Adrenal gland (tissue), 19 donors: ENCODE results near the gene GCHFR. TPM values are rescaled to one million over a fixed set of nuclear protein-coding genes. Genes with fewer than 3 reads are reported as not detected.

Source experiments
- DNase-seq, 7 donors: peaks; one replicate each; pipeline ENCODE4 v3.0.0-alpha.2; 2019 to 2020
- H3K27ac ChIP-seq, 5 donors: fragments of 200-600 bp; sonication (generic) in 4 of 5; 1 replicate in 3 of 5; 2 replicates in 2 of 5; pipeline versions ENCODE4 v1.5.1 to v1.8.0; 2016 to 2020; ENCODE audit warnings: mild to moderate bottlenecking in 1 of 5
- H3K27me3 ChIP-seq: fragments of 200-600 bp; 2 replicates; pipeline ENCODE4 v1.8.0; 2021
- H3K36me3 ChIP-seq, 2 donors: fragments of 200-600 bp; replicated peaks in 1 of 2; 1 replicate in 1 of 2; 2 replicates in 1 of 2; pipeline versions ENCODE4 v1.5.1 to v1.8.0; 2018 to 2022
- H3K4me1 ChIP-seq, 2 donors: fragments of 200-600 bp; replicated peaks in 1 of 2; 1 replicate in 1 of 2; 2 replicates in 1 of 2; pipeline versions ENCODE4 v1.5.1 to v1.8.0; 2018 to 2021
- H3K4me3 ChIP-seq, 4 donors: fragments of 200-600 bp; sonication (generic) in 3 of 4; one replicate each; pipeline ENCODE4 v1.5.1; 2016 to 2018
- H3K9me3 ChIP-seq, 3 donors: fragments of 200-600 bp; sonication (generic) in 1 of 3; replicated peaks in 1 of 3; 1 replicate in 2 of 3; 2 replicates in 1 of 3; pipeline versions ENCODE4 v1.5.1 to v1.8.0; 2016 to 2021
- POLR2A ChIP-seq, 2 donors: fragments of 450-650 bp; IDR thresholded peaks; one replicate each; pipeline ENCODE4 v1.6.1; 2017; ENCODE audit warnings: antibody characterized with exemption in 2 of 2, mild to moderate bottlenecking in 2 of 2, moderate library complexity in 1 of 2
- WGBS, 4 donors: extraction: QIAGEN DNeasy Blood & Tissue Kit in 2 of 4; methylation state at CpG; one replicate each; pipeline versions ENCODE4 v1.1.5 to v1.1.7; 2013 to 2017; 5-methylcytosine and 5-hydroxymethylcytosine counted together
- intact Hi-C, 2 donors: fragments of 100-400 bp; cut with DNase I; formaldehyde crosslinking; loops; one replicate each; pipeline versions ENCODE4 v1.14.1 to v1.15.0; 2022 to 2023
- long read RNA-seq, 10 donors: library from polyadenylated mRNA in 3 of 10; unstranded in 2 of 10; stranded (forward) in 1 of 10; transcript quantifications; one replicate each; pipeline ENCODE4 v2.0.0 and lab custom pipeline, GENCODE V29; 2021 to 2026
- polyA plus RNA-seq, 3 donors: library from polyadenylated mRNA; stranded (reverse); fragments of 200-250 nt in 2 of 3; fragments of 350-450 nt in 1 of 3; fragmentation: Illumina TruSeq in 1 of 3; extraction: RNeasy Lipid Tissue Mini Kit (QIAGEN cat#74804) in 1 of 3; gene quantifications; one replicate each; pipeline ENCODE4 v1.2.3, GENCODE V29; 2013 to 2014
- total RNA-seq, 9 donors: library from RNA; depleted of rRNA in 4 of 9; stranded (reverse); fragments of >200 nt in 4 of 9; fragments of 120-200 nt in 1 of 9; fragmentation: NEBNext Ultra II Directional in 1 of 9; extraction: Animal tissue kit (Norgen Biotek cat#: 25700) in 1 of 9; gene quantifications; one replicate each; pipeline versions ENCODE4 v1.1.0 to v1.2.4, GENCODE V29; 2013 to 2023
- TF ChIP-seq, protein P1 (sequence below), 6 experiments: fragments of 450-650 bp in 4 of 6; fragments of 200-600 bp in 2 of 6; sonication (generic) in 1 of 6; IDR thresholded peaks; 1 replicate in 5 of 6; 2 replicates in 1 of 6; pipeline versions ENCODE4 v1.5.1 to v1.8.0; 2016 to 2021; ENCODE audit warnings: antibody characterized with exemption in 6 of 6, mild to moderate bottlenecking in 2 of 6, moderate library complexity in 1 of 6
- donor health status: healthy with polysubstance abuse.
- donor health status: Bipolar disorder and iron deficiency.
- donor health status: DM: yes; HTN: yes; CAD: no.
- donor health status: DM: no; HTN: no; CAD: no.
- donor health status: DM: no; HTN: no; CAD: no.
- donor health status: DM: yes; HTN: yes; CAD: no.

Gene GCHFR
- total RNA-seq = 10 to 100 TPM in 8 of 9 donors, 1 to 10 TPM in 1; 7.8 to 77.3 (median 19.9) TPM
- polyA plus RNA-seq = 10 to 100 TPM in 2 of 3 donors, 1 to 10 TPM in 1; 6.1 to 27.0 (median 23.6) TPM
- long read RNA-seq, donor 1, transcript GCHFR-201 (3 exons, 777 nt) = major isoform, 7 of 8 reads
- long read RNA-seq, donor 1, partial matches to known transcripts = 0 of 8 reads
- long read RNA-seq, donor 1, other reads (novel, unspliced or antisense) = 0 of 8 reads
- long read RNA-seq, donor 2, transcript GCHFR-201 (3 exons, 777 nt) = major isoform, 5 of 5 reads
- long read RNA-seq, donor 2, partial matches to known transcripts = 0 of 5 reads
- long read RNA-seq, donor 2, other reads (novel, unspliced or antisense) = 0 of 5 reads
- long read RNA-seq, donor 3 = 0 reads
- long read RNA-seq, donor 4, transcript GCHFR-201 (3 exons, 777 nt) = major isoform, 29 of 30 reads
- long read RNA-seq, donor 4, partial matches to known transcripts = 0 of 30 reads
- long read RNA-seq, donor 4, other reads (novel, unspliced or antisense) = 0 of 30 reads
- long read RNA-seq, donor 5, transcript GCHFR-201 (3 exons, 777 nt) = major isoform, 26 of 29 reads
- long read RNA-seq, donor 5, partial matches to known transcripts = 0 of 29 reads
- long read RNA-seq, donor 5, other reads (novel, unspliced or antisense) = 0 of 29 reads
- long read RNA-seq, donor 6, transcript GCHFR-201 (3 exons, 777 nt) = major isoform, 12 of 12 reads
- long read RNA-seq, donor 6, partial matches to known transcripts = 0 of 12 reads
- long read RNA-seq, donor 6, other reads (novel, unspliced or antisense) = 0 of 12 reads
- long read RNA-seq, donor 7, partial matches to known transcripts = 0 of 3 reads
- long read RNA-seq, donor 7, other reads (novel, unspliced or antisense) = 0 of 3 reads
- long read RNA-seq, donor 8, transcript GCHFR-201 (3 exons, 777 nt) = major isoform, 9 of 14 reads
- long read RNA-seq, donor 8, partial matches to known transcripts = 5 of 14 reads
- long read RNA-seq, donor 8, other reads (novel, unspliced or antisense) = 0 of 14 reads
- long read RNA-seq, donor 9, partial matches to known transcripts = 0 of 3 reads
- long read RNA-seq, donor 9, other reads (novel, unspliced or antisense) = 0 of 3 reads
- long read RNA-seq, donor 10, transcript GCHFR-201 (3 exons, 777 nt) = major isoform, 5 of 6 reads
- long read RNA-seq, donor 10, partial matches to known transcripts = 0 of 6 reads
- long read RNA-seq, donor 10, other reads (novel, unspliced or antisense) = 0 of 6 reads

DNA sequence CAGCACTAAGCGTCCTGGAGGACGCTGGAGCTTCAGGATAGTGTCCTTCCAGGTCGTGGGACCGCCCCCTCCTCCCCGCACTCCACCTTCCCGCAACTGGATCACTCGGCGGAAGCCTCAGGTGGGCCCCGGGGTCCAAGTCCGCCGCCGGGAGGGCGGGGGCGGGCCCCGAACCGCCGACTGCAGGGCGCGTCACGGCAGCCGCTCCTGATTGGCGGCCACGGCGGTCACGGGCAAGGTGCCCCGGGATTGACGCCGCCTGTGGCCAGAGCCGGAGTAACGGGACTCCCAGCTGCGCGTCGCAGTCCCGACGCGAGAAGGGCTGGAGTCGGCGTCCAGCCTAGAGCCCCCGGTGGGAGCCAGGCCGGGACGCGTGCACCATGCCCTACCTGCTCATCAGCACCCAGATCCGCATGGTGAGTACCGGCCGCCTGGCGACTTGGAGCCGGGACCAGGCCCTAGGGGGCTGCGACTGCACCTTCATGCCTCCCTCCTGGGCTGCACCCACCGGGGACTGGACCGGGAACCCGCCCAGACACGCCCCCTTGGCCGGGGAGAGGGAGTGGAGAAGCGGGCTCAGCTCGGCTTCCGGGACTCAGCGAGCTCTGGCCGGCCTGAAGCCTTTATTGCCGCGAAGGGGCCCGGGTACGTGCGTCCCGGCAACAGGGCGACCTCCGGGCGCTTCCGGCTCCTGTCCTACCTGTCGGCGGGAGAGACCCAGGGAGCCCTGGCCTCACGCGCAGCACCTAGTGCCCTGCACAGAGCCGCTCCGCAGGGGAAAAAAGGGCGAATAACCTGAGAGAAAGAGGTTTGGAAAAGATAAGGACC is at the start of gene GCHFR:
Gene GCHFR, plus strand, starts transcription at position 268 of the 828 bp plus-strand sequence. Its CDS starts 113 bp downstream, at position 381.
- Histone ChIP-seq H3K4me1 (peaks cover 41 to 45% of the 10 kb centered on the region in 2 donors), H3K9me3 (no peaks in the 10 kb centered on the region), H3K36me3 (no peaks in the 10 kb centered on the region), H3K4me3 (peak within 1 kb of the TSS in 3 of 4 donors; percentile 9 to 68 (median 52)), H3K27me3 (no peaks in the 10 kb centered on the region), H3K27ac (peak within 1 kb of the TSS; percentile 25 to 88 (median 60))
- intact Hi-C loops = no loop called here
- TF ChIP-seq POLR2A (IDR thresholded peaks at IDR 0.05) = peak in 1 of 2 donors; percentile 74
- TF ChIP-seq, protein P1, sequence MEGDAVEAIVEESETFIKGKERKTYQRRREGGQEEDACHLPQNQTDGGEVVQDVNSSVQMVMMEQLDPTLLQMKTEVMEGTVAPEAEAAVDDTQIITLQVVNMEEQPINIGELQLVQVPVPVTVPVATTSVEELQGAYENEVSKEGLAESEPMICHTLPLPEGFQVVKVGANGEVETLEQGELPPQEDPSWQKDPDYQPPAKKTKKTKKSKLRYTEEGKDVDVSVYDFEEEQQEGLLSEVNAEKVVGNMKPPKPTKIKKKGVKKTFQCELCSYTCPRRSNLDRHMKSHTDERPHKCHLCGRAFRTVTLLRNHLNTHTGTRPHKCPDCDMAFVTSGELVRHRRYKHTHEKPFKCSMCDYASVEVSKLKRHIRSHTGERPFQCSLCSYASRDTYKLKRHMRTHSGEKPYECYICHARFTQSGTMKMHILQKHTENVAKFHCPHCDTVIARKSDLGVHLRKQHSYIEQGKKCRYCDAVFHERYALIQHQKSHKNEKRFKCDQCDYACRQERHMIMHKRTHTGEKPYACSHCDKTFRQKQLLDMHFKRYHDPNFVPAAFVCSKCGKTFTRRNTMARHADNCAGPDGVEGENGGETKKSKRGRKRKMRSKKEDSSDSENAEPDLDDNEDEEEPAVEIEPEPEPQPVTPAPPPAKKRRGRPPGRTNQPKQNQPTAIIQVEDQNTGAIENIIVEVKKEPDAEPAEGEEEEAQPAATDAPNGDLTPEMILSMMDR (IDR thresholded peaks at IDR 0.05) = peak in 5 of 6 experiments; percentile 20 to 53 (median 36)
- peak; percentile 72 to 83 (median 80) for DNase-seq
- 0 to 4% (median 1%) methylated on average over 5 to 75 of the region's 75 CpGs for WGBS, 4 donors

DNA sequence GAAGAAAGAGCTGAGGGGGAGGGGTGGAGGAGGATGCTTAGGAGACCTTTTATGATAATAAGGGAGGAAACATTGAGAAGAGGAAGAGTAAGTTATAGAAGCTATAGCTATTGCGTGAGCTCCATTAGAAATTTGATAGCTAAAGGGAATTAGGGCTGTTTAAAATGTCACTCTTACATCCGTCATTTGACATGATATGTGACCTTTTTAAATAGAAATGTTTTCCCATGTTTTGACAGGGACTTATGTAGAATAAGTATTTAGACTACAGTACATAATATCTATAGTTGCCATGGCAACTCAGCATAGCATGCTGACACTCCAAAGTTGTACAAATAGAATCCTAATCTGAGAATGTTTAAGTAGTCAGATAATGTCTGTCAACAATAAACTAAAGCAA is 49.7 kb upstream of the GCHFR start:
- no peaks in the 10 kb centered on the region for H3K4me1 ChIP-seq
- no peak overlapping the region for H3K27ac ChIP-seq
- WGBS, 4 donors = 48 to 88% (median 63%) methylated on average over 2 of the region's 2 CpGs
- no peaks in the 10 kb centered on the region for H3K9me3 ChIP-seq
- no peak for DNase-seq
- no peaks in the 10 kb centered on the region for H3K36me3 ChIP-seq
- no peaks in the 10 kb centered on the region for H3K27me3 ChIP-seq
- no peak for TF ChIP-seq POLR2A (IDR thresholded peaks at IDR 0.05)
- TF ChIP-seq, protein P1 (IDR thresholded peaks at IDR 0.05) = no peak
- no peak overlapping the region for H3K4me3 ChIP-seq
- intact Hi-C loops = no loop called here

DNA sequence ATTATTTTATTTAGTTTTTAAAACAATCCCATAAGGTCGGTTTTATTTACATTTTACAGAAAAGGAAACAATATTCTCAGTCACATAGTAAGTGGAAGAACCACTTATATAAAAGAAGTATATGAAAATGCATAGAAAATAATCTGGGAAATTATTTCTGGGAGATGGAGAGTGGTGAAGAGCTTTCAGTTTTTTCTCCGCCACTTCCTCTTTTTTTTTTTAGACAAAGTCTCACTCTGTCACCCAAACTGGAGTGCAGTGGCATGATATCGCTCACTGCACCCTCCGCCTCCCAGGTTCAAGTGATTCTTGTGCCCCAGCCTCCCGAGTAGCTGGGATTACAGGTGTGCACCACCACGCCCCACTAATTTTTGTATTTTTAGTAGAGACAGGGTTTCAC is 47.7 kb upstream of the GCHFR start:
- no peaks in the 10 kb centered on the region for H3K4me1 ChIP-seq

More for the DNA sequence above, 47.7 kb upstream of the GCHFR start:
- no peak for DNase-seq
- Histone ChIP-seq H3K4me3 (no peak overlapping the region), H3K27ac (no peak overlapping the region), H3K9me3 (no peaks in the 10 kb centered on the region), H3K36me3 (no peaks in the 10 kb centered on the region), H3K27me3 (no peaks in the 10 kb centered on the region)
- WGBS, 4 donors = 86 to 98% (median 93%) methylated on average over 6 of the region's 6 CpGs
- intact Hi-C loops = no loop called here
- TF ChIP-seq POLR2A (IDR thresholded peaks at IDR 0.05) = no peak
- TF ChIP-seq, protein P1 (IDR thresholded peaks at IDR 0.05) = no peak
